NCI-H2107 treated with DMSO at 0.1 percent for 48 hours (cell line): Measurements from ENCODE around the gene ANGEL2.
"Not testable (repeated sequence)": the region's sequence is repeated elsewhere in the genome, so short reads cannot be mapped to it uniquely, and the experiment has no call there.

Source experiments
- DNase-seq: peaks from one replicate; lab custom pipeline; 2025; ENCODE audit not compliant: unreplicated experiment; lab: John Stamatoyannopoulos, UW

The ANGEL2 gene

GRCh38 chr1:212977781-212978645 is 37.7 kb downstream of the ANGEL2 start:
- DNase-seq, result no peak

GRCh38 chr1:212976586-212976985 is 39.1 kb downstream of the ANGEL2 start:
- DNase-seq, result no peak

GRCh38 chr1:212975111-212975918 is 40.4 kb downstream of the ANGEL2 start:
- DNase-seq, result no peak

- no peak for DNase-seq
Observed at GRCh38 chr1:212974711-212975110, 41.0 kb downstream of the ANGEL2 start.

- DNase-seq, result no peak
Observed at GRCh38 chr1:212973899-212974298, 41.8 kb downstream of the ANGEL2 start.

GRCh38 chr1:212973426-212973825 is 42.2 kb downstream of the ANGEL2 start:
- DNase-seq, result no peak

- no peak for DNase-seq
Observed at GRCh38 chr1:212971312-212971711, 44.4 kb downstream of the ANGEL2 start.

GRCh38 chr1:212970085-212970484 is 45.6 kb downstream of the ANGEL2 start:
- peak; percentile 37 for DNase-seq

GRCh38 chr1:212968368-212968863 is 47.3 kb downstream of the ANGEL2 start:
- peak; percentile 89 for DNase-seq

GRCh38 chr1:212967801-212968200 is 47.9 kb downstream of the ANGEL2 start:
- peak; percentile 72 for DNase-seq

GRCh38 chr1:212966616-212967015 is 49.1 kb downstream of the ANGEL2 start:
- DNase-seq, result no peak

GRCh38 chr1:212964993-212965392 is 50.7 kb downstream of the ANGEL2 start:
- DNase-seq, result not testable (repeated sequence)

GRCh38 chr1:212964102-212964501 is 51.6 kb downstream of the ANGEL2 start:
- DNase-seq, result no peak

GRCh38 chr1:212962509-212962908 is 53.2 kb downstream of the ANGEL2 start:
- no peak for DNase-seq

- no peak for DNase-seq
Observed at GRCh38 chr1:212960932-212961331, 54.7 kb downstream of the ANGEL2 start.

- DNase-seq, result no peak
Observed at GRCh38 chr1:212959266-212960220, 56.1 kb downstream of the ANGEL2 start.

GRCh38 chr1:212958175-212958574 is 57.5 kb downstream of the ANGEL2 start:
- no peak for DNase-seq

GRCh38 chr1:212957546-212957945 is 58.1 kb downstream of the ANGEL2 start:
- no peak for DNase-seq

GRCh38 chr1:212955961-212956620 is 59.6 kb downstream of the ANGEL2 start:
- DNase-seq, result no peak

GRCh38 chr1:212955098-212955497 is 60.6 kb downstream of the ANGEL2 start:
- DNase-seq, result no peak
